HG03521 (cell line): ENCODE results near the gene NACA2.
"Not testable (repeated sequence)": the region's sequence is repeated elsewhere in the genome, so short reads cannot be mapped to it uniquely, and the experiment has no call there.

Source experiments
- ATAC-seq: cut with Tn5 transposase; IDR thresholded peaks from one replicate; pipeline ENCODE4 v1.9.1; 2021; ENCODE audit warnings: mild to moderate bottlenecking, moderate library complexity; ENCODE audit not compliant: unreplicated experiment

NACA2 gene

DNA sequence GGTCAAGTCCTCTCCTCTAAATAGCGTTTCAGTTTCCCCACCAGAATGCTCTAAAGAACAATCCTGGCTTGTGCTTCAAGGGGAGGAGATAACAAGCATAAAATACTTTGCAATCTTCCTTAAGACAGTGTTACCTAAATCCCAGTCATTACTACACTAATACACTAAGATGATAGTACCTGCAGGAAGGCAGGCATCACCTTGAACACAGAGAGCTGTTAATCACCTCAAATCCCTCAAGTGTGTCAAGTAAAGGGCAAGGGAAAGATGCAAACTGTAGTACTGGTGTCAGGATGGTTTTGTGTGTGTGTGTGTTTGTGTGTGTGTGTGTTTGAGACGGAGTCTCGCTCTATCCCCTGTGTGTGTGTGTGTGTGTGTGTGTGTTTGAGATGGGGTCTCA is 36.8 kb downstream of the NACA2 start:
- no peak for ATAC-seq

DNA sequence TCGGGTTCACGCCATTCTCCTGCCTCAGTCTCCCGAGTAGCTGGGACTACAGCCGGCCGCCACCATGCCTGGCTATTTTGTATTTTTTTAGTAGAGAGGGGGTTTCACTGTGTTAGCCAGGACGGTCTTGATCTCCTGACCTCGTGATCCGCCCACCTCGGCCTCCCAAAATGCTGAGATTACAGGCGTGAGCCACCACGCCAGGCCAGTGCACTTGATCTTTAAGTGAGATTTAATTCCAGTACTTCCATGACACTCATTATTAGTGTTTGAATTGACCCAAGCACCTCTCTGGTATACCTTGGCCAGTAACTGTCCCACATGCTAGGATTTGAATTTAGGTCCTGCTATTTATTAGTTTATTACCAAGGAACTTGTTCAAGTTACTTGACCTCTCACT is 38.5 kb downstream of the NACA2 start:
- ATAC-seq = not testable (repeated sequence)

DNA sequence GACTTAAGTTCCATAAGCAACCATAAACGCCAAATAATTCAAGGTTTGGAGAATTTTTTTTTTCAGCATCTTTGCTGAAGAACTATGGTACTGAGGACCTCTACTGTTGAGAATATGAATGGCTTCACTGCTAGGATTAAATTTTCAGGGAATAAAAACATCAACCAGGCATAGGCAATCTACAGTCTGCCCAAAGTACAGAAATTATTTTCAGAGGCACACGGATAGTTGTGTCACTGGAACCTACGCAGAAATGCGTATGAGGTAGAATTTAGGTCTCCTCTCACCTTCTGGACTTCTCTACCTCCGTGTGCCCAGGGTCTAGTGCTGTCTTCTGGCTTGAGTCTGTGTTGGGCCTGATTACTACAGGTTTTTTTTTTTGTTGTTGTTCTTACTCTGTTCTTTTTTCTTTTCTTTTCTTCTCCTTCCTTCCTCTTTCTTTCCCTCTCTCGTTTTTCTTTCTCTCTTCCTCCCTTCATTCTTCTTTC is 39.7 kb downstream of the NACA2 start:
- no peak for ATAC-seq

DNA sequence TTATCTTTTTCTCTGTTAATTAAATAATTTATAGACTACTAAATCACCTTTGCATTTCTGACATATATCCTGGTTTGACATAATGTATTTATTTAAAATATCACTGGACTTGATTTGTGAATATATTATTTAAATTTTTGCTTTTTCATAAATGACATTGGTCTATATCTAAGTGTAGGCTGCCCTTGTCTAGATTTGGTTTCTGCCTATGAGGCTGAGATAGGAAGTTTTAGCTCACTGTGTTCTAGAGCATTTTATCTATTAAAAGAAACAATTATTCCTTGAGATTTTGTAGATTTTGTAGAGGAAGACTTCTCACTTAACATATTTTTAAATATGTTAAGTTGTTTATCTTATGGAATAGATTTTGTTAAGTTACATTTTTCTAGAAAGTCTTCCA is 43.9 kb downstream of the NACA2 start:
- no peak for ATAC-seq

DNA sequence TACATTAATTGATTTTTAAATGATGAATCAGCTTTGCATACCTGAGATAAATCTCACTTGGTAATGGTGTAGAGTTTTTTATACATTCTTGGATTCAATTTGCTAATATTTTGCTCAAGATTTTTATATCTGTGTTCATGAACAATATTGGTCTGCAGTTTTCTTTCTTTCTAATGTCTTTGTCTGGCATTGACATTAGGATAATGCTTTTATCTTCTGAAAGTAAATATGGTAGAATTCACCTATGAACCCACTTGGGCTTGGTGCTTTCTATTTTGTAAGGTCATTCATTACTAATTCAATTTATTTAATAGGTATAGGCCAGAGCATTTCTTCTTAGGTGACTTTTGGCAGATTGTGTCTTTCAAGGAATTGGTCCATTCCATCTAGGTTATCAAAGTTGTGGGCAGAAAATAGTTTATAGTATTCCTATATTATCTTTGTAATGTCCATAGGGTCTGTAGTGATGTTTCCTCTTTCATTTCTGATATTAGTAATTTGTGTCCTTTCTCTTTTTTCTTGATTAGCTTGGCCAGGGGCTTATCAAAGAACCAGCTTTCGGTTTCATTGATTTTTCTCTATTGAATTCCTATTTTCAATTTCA is 45.6 kb downstream of the NACA2 start:
- ATAC-seq = no peak

DNA sequence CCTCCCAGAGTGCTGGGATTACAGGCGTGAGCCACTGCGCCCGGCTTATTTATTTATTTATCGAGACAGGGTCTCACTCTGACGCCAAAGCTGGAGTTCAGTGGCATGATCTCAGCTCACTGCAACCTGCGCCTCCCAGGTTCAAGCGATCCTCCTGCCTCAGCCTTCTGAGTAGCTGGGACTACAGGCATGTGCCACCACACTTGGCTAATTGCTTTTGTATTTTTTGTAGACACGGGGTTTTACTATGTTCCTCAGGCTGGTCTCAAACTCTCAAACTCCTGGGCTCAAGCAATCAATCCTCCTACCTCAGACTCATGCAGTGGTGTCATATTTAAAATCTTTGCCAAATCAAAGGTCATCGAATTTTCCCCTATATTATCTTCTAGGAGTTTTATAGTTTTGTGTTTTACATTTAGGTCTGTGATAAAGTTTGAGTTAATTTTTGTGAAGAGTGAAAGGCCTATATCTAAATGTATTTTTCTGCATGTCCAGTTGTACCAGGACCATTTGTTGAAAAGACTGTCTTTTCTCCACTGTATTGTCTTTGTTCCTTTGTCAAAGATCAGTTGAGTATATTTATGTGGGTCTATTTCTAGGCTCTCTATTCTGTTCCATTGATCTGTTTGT is 47.1 kb downstream of the NACA2 start:
- no peak for ATAC-seq

DNA sequence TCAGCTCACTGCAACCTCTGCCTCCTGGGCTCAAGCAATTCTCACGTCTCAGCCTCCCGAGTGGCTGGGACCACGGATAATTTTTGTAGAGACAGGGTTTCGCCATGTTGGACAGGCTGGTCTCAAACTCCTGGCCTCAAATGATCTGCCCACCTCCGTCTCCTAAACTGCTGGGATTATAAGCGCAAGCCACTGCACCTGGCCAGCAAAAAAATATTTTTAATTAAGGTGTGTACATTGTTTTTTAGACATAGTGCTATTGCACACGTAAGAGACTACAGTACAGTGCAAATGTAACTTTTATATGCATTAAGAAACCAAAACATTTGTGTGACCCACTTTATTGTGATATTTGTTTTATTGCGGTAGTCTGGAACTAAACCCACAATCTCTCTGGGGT is 49.0 kb downstream of the NACA2 start:
- ATAC-seq = no peak

DNA sequence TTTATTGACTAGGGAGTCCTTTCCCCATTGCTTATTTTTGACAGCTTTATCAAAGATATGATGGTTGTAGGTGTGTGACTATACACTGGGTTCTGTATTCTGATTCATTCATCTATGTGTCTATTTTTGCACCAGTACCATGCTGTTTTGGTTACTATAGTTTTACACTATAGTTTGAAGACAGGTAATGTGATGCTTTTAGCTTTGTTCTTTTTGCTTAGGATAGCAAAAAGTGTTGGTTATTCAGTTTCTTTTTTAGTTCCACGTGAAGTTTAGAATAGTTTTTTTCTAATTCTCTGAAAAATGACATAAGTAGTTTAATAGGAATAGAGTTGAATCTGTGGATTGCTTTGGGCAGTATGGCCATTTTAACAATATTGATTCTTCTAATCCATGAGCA is 50.1 kb downstream of the NACA2 start:
- ATAC-seq = no peak
